ENCODE data around the gene PVALB. TPM values are rescaled to one million over a fixed set of nuclear protein-coding genes. Genes with fewer than 3 reads are reported as not detected.

The PVALB gene
- total RNA-seq, 4 donors from 2014 or later: not detected

GRCh38 chr22:36860017-36860416 is 43.2 kb upstream of the PVALB start:
- TF ChIP-seq, protein P1, sequence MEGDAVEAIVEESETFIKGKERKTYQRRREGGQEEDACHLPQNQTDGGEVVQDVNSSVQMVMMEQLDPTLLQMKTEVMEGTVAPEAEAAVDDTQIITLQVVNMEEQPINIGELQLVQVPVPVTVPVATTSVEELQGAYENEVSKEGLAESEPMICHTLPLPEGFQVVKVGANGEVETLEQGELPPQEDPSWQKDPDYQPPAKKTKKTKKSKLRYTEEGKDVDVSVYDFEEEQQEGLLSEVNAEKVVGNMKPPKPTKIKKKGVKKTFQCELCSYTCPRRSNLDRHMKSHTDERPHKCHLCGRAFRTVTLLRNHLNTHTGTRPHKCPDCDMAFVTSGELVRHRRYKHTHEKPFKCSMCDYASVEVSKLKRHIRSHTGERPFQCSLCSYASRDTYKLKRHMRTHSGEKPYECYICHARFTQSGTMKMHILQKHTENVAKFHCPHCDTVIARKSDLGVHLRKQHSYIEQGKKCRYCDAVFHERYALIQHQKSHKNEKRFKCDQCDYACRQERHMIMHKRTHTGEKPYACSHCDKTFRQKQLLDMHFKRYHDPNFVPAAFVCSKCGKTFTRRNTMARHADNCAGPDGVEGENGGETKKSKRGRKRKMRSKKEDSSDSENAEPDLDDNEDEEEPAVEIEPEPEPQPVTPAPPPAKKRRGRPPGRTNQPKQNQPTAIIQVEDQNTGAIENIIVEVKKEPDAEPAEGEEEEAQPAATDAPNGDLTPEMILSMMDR (IDR thresholded peaks at IDR 0.05): peak in 4 of 6 experiments; percentile 6 to 63 (median 36)
- TF ChIP-seq POLR2A (IDR thresholded peaks at IDR 0.05): no peak
- peak overlapping the region; percentile 68 to 90 (median 75) for H3K27ac ChIP-seq
- no peaks in the 10 kb centered on the region for H3K36me3 ChIP-seq
- intact Hi-C loops (cut with DNase I): loop anchor here (5.0 to 10.0 kb wide), 2 partner anchors 117 to 315 kb away; no protein-coding TSS in a partner anchor
- peaks cover 12 to 47% (median 27%) of the 10 kb centered on the region in 3 donors for H3K4me1 ChIP-seq
- no peaks in the 10 kb centered on the region for H3K9me3 ChIP-seq
- H3K4me3 ChIP-seq: no peak overlapping the region
- no peak for DNase-seq
- peaks cover 0 to 4% (median 0%) of the 10 kb centered on the region in 4 donors for H3K27me3 ChIP-seq
- 30 to 32% methylated on average over 6 of the region's 6 CpGs for WGBS, 2 donors

- intact Hi-C loops (cut with DNase I): loop anchor here (5.0 kb wide), 1 partner anchor 77 kb away; no protein-coding TSS in a partner anchor
- peaks cover 0 to 4% (median 0%) of the 10 kb centered on the region in 4 donors for H3K27me3 ChIP-seq
- WGBS, 2 donors: 76 to 85% methylated on average over 2 of the region's 2 CpGs
- TF ChIP-seq, protein P1 (IDR thresholded peaks at IDR 0.05): no peak
- TF ChIP-seq POLR2A (IDR thresholded peaks at IDR 0.05): no peak
- H3K9me3 ChIP-seq: no peaks in the 10 kb centered on the region
- DNase-seq: no peak
- peak overlapping the region in 1 of 4 donors; percentile 15 for H3K27ac ChIP-seq
- peaks cover 12 to 43% (median 26%) of the 10 kb centered on the region in 3 donors for H3K4me1 ChIP-seq
- H3K4me3 ChIP-seq: no peak overlapping the region
- no peaks in the 10 kb centered on the region for H3K36me3 ChIP-seq
Observed at GRCh38 chr22:36858966-36859365, 42.1 kb upstream of the PVALB start.

DNA sequence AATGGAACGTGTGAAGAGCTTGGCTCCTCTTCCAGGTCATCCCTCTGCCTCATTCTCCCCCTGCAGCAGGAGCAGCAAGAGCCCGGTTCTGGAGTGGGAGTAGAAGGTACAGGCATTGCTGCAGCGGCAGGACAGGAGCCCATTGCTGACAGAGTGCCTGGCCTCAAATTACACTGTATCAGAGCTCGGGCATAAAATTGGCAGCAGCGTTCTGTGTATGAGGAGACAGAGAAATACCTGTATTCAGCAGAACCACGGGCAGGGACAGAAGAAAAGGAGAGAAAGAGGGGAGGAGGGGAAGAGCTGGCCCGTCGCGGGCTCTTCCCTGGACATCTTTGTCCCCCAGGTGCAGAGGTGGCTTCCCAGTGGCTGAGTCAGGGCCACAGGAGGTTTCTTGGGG is 41.3 kb upstream of the PVALB start:
- intact Hi-C loops (cut with DNase I): loop anchor here (5.0 kb wide), 1 partner anchor 76 kb away; no protein-coding TSS in a partner anchor
- WGBS, 2 donors: 81 to 84% methylated on average over 6 to 9 of the region's 9 CpGs
- H3K4me3 ChIP-seq: no peak overlapping the region

GRCh38 chr22:36856792-36857135 is 39.9 kb upstream of the PVALB start:
- WGBS, 2 donors: 71 to 78% methylated on average over 8 of the region's 8 CpGs
- no peaks in the 10 kb centered on the region for H3K36me3 ChIP-seq
- TF ChIP-seq POLR2A (IDR thresholded peaks at IDR 0.05): no peak
- TF ChIP-seq, protein P1 (IDR thresholded peaks at IDR 0.05): no peak
- intact Hi-C loops (cut with DNase I): loop anchor here (5.0 kb wide), 1 partner anchor 74 kb away; no protein-coding TSS in a partner anchor
- peaks cover 0 to 7% (median 0%) of the 10 kb centered on the region in 4 donors for H3K27me3 ChIP-seq
- no peak for DNase-seq
- H3K4me1 ChIP-seq: peaks cover 12 to 50% (median 26%) of the 10 kb centered on the region in 3 donors
- H3K4me3 ChIP-seq: peak overlapping the region in 1 of 4 donors; percentile 37
- no peaks in the 10 kb centered on the region for H3K9me3 ChIP-seq
- H3K27ac ChIP-seq: no peak overlapping the region

More for the DNA sequence above, 41.3 kb upstream of the PVALB start:
- H3K27me3 ChIP-seq: peaks cover 0 to 4% (median 0%) of the 10 kb centered on the region in 4 donors
- no peaks in the 10 kb centered on the region for H3K36me3 ChIP-seq
- H3K9me3 ChIP-seq: no peaks in the 10 kb centered on the region
- H3K27ac ChIP-seq: no peak overlapping the region
- DNase-seq: no peak
- H3K4me1 ChIP-seq: peaks cover 12 to 51% (median 26%) of the 10 kb centered on the region in 3 donors
- no peak for TF ChIP-seq POLR2A (IDR thresholded peaks at IDR 0.05)
- TF ChIP-seq, protein P1 (IDR thresholded peaks at IDR 0.05): no peak

DNA sequence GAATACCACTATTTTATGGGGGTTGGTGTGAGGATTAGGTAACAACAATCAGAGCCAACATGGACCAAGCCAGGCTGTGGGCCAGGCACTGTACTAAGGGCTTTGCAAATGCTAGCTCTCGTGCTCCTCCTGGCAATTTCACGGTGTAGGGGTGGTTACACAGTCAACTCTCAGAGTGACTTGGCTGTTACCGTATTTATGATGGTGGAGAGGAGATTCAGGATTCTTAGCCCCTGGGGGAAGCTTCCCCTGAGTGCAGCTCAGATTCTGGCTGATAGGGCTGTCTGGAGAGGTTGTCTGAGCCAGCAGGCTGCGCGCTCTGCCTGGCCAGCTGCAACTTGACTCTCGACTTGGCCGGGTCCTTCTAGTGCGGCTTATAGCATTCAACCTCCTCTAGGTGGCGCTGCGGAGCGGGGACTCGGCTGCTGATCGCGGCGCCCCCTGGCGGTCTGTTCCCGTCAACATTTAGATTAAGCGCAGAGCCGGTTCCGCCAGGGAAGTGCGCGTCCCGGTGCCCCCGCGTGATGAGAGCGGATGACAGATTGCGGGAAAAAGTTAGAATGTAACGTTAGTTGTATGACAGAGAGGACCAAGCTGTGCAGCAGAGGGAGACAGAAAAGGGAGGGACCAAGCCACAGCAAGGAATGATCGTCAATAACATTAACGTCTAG is 39.4 kb upstream of the PVALB start:
- peak; percentile 48 for DNase-seq
- Histone ChIP-seq H3K4me1 (peaks cover 12 to 45% (median 26%) of the 10 kb centered on the region in 3 donors), H3K27ac (no peak overlapping the region), H3K9me3 (no peaks in the 10 kb centered on the region), H3K27me3 (peaks cover 0 to 13% (median 0%) of the 10 kb centered on the region in 4 donors), H3K4me3 (peak overlapping the region in 1 of 4 donors; percentile 37), H3K36me3 (no peaks in the 10 kb centered on the region)
- TF ChIP-seq POLR2A (IDR thresholded peaks at IDR 0.05): no peak
- TF ChIP-seq, protein P1 (IDR thresholded peaks at IDR 0.05): peak; percentile 100
- 9 to 16% methylated on average over 6 to 10 of the region's 30 CpGs for WGBS, 2 donors
- intact Hi-C loops (cut with DNase I): loop anchor here (5.0 kb wide), 1 partner anchor 74 kb away; no protein-coding TSS in a partner anchor
